PC-3 (cell line): Measurements from ENCODE around the gene GCDH.

ENCODE experiments used
- CTCF ChIP-seq: fragments of 300-600 bp; sonication (generic); conservative IDR thresholded peaks from 2 replicates; pipeline ENCODE4 v1.5.1; 2017; ENCODE audit warnings: antibody characterized with exemption, low read depth, mild to moderate bottlenecking, low read length
- EZH2 ChIP-seq: fragments of 300-600 bp; sonication (generic); IDR thresholded peaks from one replicate; pipeline ENCODE4 v1.6.1; 2017; ENCODE audit warnings: antibody characterized with exemption, mild to moderate bottlenecking, low read length; ENCODE audit not compliant: unreplicated experiment
- EZH2phosphoT487 ChIP-seq: fragments of 300-600 bp; sonication (generic); IDR thresholded peaks from 2 replicates; pipeline ENCODE4 v1.6.1; 2018; ENCODE audit warnings: mild to moderate bottlenecking, antibody characterized with exemption, low read length, borderline replicate concordance

- TF ChIP-seq CTCF (no peak), EZH2phosphoT487 (no peak), EZH2 (no peak)
Observed at GRCh38 chr19:12907166-12907565, 16.2 kb downstream of the GCDH start.
